A549 (cell line): ENCODE data around the gene TCF7L1. TPM values are rescaled to one million over a fixed set of nuclear protein-coding genes. Genes with fewer than 3 reads are reported as not detected.

Experiments
- ATAC-seq, 2 experiments: fragments of 200-7000 bp in 1 of 2; fragments of >200 bp in 1 of 2; cut with Nextera tagmentation in 1 of 2; cut with Tn5 transposase in 1 of 2; 3 replicates each; pipeline versions ENCODE4 v1.8.0 to v1.9.1; 2018 to 2020; ENCODE audit warnings: mild to moderate bottlenecking in 1 of 2, moderate library complexity in 1 of 2
- CTCF ChIA-PET: fragments of 300-600 bp; sonication (Branson Sonifier 250); formaldehyde crosslinking; extraction: SDS; loops from one replicate; lab custom pipeline; 2021; ENCODE audit warnings: antibody characterized with exemption, inconsistent platforms; lab: Yijun Ruan, JAX
- POLR2A ChIA-PET: fragments of 350-600 bp; formaldehyde crosslinking; extraction: SDS; loops from one replicate; lab custom pipeline; 2021; ENCODE audit warnings: antibody characterized with exemption, inconsistent platforms; lab: Yijun Ruan, JAX
- DNase-seq, 2 experiments: peaks; one replicate each; pipeline versions ENCODE4 v3.0.0 to v3.0.0-alpha.2; 2011 to 2016; ENCODE audit warnings: low read depth in 1 of 2, low spot score in 1 of 2
- FAIRE-seq: peaks from 2 replicates; lab custom pipeline; 2011; peaks lifted over from hg19 to GRCh38; lab: Jason Lieb, UNC
- H3K27ac ChIP-seq, 2 experiments: fragments of >200 bp; sonication (Bioruptor Twin); formaldehyde crosslinking; 3 replicates each; pipeline ENCODE4 v1.5.1; 2016 to 2017
- H3K4me1 ChIP-seq: fragments of >200 bp; sonication (Bioruptor Twin); formaldehyde crosslinking; 3 replicates; pipeline ENCODE4 v1.6.1; 2016
- H3K4me2 ChIP-seq: fragments of >200 bp; sonication (Bioruptor Twin); formaldehyde crosslinking; 3 replicates; pipeline ENCODE4 v1.6.1; 2016
- H3K4me3 ChIP-seq: fragments of >200 bp; sonication (Bioruptor Twin); formaldehyde crosslinking; 3 replicates; pipeline ENCODE4 v1.5.1; 2016
- H3K9me3 ChIP-seq: fragments of >200 bp; sonication (Bioruptor Twin); formaldehyde crosslinking; 3 replicates; pipeline ENCODE4 v1.6.1; 2016
- CHD2 ChIP-seq: fragments of 150-350 bp; IDR thresholded peaks from 2 replicates; pipeline ENCODE4 v1.6.1; 2014; ENCODE audit warnings: low read length; ENCODE audit not compliant: partially characterized antibody
- CHD4 ChIP-seq: fragments of 200-600 bp; sonication (generic); IDR thresholded peaks from 2 replicates; pipeline ENCODE4 v1.6.1; 2016; ENCODE audit warnings: antibody characterized with exemption, mild to moderate bottlenecking, borderline replicate concordance
- FOSB ChIP-seq: fragments of 250-450 bp; sonication (Bioruptor Pico); IDR thresholded peaks from 2 replicates; pipeline ENCODE4 v1.5.0; 2020; ENCODE audit warnings: mild to moderate bottlenecking, moderate library complexity
- HOXA7 ChIP-seq: fragments of 250-450 bp; sonication (Bioruptor Pico); IDR thresholded peaks from 2 replicates; pipeline ENCODE4 v1.5.0; 2020; ENCODE audit warnings: mild to moderate bottlenecking, moderate library complexity
- MYC ChIP-seq: IDR thresholded peaks from 2 replicates; pipeline ENCODE4 v1.6.1; 2012; ENCODE audit warnings: mild to moderate bottlenecking, inconsistent platforms, low read length, improper control_type of control experiment, borderline replicate concordance
- NFE2L2 ChIP-seq: fragments of 150-350 bp; conservative IDR thresholded peaks from 2 replicates; pipeline ENCODE4 v1.6.1; 2014; ENCODE audit warnings: low read length
- NPAS2 ChIP-seq: fragments of 250-450 bp; sonication (Bioruptor Pico); IDR thresholded peaks from 2 replicates; pipeline ENCODE4 v1.8.0; 2022; ENCODE audit warnings: mild to moderate bottlenecking, moderate library complexity, borderline replicate concordance
- POLR2AphosphoS2 ChIP-seq: conservative IDR thresholded peaks from 2 replicates; pipeline ENCODE4 v1.6.1; 2012; ENCODE audit warnings: low read length, improper control_type of control experiment, inconsistent platforms
- RAD21 ChIP-seq, 2 experiments: fragments of >200 bp in 1 of 2; sonication (Bioruptor Twin) in 1 of 2; formaldehyde crosslinking in 1 of 2; IDR thresholded peaks in 1 of 2; conservative IDR thresholded peaks in 1 of 2; 2 replicates in 1 of 2; 3 replicates in 1 of 2; pipeline ENCODE4 v1.6.1; 2012 to 2018; ENCODE audit warnings: inconsistent platforms in 1 of 2
- RFX5 ChIP-seq: fragments of 450-650 bp; IDR thresholded peaks from 2 replicates; pipeline ENCODE4 v1.7.1; 2014; ENCODE audit warnings: antibody characterized with exemption, mild to moderate bottlenecking, moderate library complexity
- SMC3 ChIP-seq: fragments of >200 bp; sonication (Bioruptor Twin); formaldehyde crosslinking; IDR thresholded peaks from 3 replicates; pipeline ENCODE4 v1.6.1; 2018; ENCODE audit warnings: inconsistent platforms
- ZFP36 ChIP-seq: fragments of 450-650 bp; IDR thresholded peaks from 2 replicates; pipeline ENCODE4 v1.6.1; 2014; ENCODE audit warnings: borderline replicate concordance; ENCODE audit not compliant: partially characterized antibody
- ZNF302 ChIP-seq: fragments of 250-450 bp; sonication (Bioruptor Pico); IDR thresholded peaks from 2 replicates; pipeline ENCODE4 v1.9.0; 2021; ENCODE audit warnings: inconsistent platforms, mild to moderate bottlenecking, moderate library complexity
- ZSCAN20 ChIP-seq: fragments of 250-450 bp; sonication (Bioruptor Pico); IDR thresholded peaks from 2 replicates; pipeline ENCODE4 v1.8.0; 2022; ENCODE audit warnings: mild to moderate bottlenecking, moderate library complexity
- WGBS: methylation state at CpG from one replicate; pipeline ENCODE4 v1.1.6; 2017; ENCODE audit errors: missing lambda C conversion rate; 5-methylcytosine and 5-hydroxymethylcytosine counted together
- polyA plus RNA-seq, 4 experiments: library from polyadenylated mRNA; depleted of rRNA in 3 of 4; stranded (reverse); fragments of >200 nt; fragmentation: RNase III in 1 of 4; extraction: RNeasy Plus Mini Kit Qiagen cat#74134 plus additional on column Dnase treatment in 1 of 4; gene quantifications; 2 replicates in 3 of 4; 3 replicates in 1 of 4; pipeline ENCODE4 v1.2.3, GENCODE V29; 2011 to 2017
- TF ChIP-seq, protein P1 (sequence below): fragments of >200 bp; sonication (Bioruptor Twin); formaldehyde crosslinking; IDR thresholded peaks from 2 replicates; pipeline ENCODE4 v1.6.1; 2016
- TF ChIP-seq, protein P2 (sequence below): IDR thresholded peaks from 2 replicates; pipeline ENCODE4 v1.6.1; 2012
- TF ChIP-seq, protein P3 (sequence below): fragments of >200 bp; sonication (Bioruptor Twin); formaldehyde crosslinking; IDR thresholded peaks from 3 replicates; pipeline ENCODE4 v1.5.1; 2016
- TF ChIP-seq, protein P4 (sequence below): fragments of 200-600 bp; sonication (generic); IDR thresholded peaks from 2 replicates; pipeline ENCODE4 v1.6.1; 2016; ENCODE audit warnings: antibody characterized with exemption, mild to moderate bottlenecking, moderate library complexity

The TCF7L1 gene
- polyA plus RNA-seq, 2 of the 4 experiments (the other 2 are of a cell fraction), result 0.68 to 4.4 TPM

DNA sequence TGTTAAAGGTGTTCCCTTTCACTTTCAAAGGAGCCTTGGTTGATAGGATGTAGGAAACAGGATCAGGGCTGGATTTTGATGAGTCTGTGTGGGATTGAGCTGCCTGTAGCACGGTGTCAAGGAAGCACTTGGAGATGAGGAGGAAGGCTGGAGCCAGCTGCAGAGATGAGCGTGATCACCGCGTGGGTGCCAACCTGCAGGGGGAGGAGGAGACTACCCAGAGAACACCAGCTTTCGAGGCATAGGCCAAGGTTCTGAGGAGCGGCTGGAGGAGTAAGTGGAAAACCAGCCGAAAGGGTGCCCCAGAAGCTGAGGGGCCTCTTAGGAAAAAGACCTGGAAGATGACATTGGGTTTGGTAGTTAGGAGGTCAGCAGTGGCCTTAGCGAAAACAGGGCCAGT is 130.4 kb downstream of the TCF7L1 start:
- WGBS, result 86% methylated on average over 8 of the region's 8 CpGs
- POLR2A ChIA-PET, result no interaction called here
- CTCF ChIA-PET, result interaction anchor here (1.0 to 4.6 kb wide), 4 partner anchors 11 to 32 kb away, joined by 3 to 55 read pairs (median 4); no protein-coding TSS in a partner anchor

DNA sequence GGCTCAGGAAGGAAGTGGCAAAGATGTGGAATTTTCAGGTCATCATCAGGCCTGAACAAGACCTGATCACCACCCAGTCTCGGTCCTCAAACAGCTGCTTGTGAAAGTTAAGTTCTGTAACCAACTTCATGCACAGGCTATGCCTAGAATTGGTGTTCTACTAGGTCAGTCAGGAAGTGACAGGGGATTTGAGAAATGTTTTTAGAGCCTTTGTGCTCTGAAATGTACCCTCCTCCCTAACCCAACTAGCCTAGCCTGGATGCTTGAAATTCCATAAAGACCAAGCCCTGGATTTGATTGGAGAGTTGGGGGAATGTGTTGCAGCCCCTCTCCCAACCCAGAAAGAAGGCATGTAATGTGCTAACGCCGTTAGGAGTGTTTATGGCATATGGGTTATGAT is 131.3 kb downstream of the TCF7L1 start:
- DNase-seq (no peak), ATAC-seq (no peak), FAIRE-seq (no peak)
- ChIA-PET POLR2A (interaction anchor here (0.6 kb wide), 1 partner anchor 24 kb away, joined by 6 read pairs; no protein-coding TSS in a partner anchor), CTCF (interaction anchor here (1.5 to 4.6 kb wide), 2 partner anchors 10 to 21 kb away, joined by 4 to 55 read pairs; no protein-coding TSS in a partner anchor)
- TF ChIP-seq HOXA7 (CRISPR knock-in tag) (no peak), POLR2AphosphoS2 (no peak), RFX5 (no peak), ZSCAN20 (CRISPR knock-in tag) (no peak), FOSB (CRISPR knock-in tag) (no peak)
- TF ChIP-seq, protein P1, sequence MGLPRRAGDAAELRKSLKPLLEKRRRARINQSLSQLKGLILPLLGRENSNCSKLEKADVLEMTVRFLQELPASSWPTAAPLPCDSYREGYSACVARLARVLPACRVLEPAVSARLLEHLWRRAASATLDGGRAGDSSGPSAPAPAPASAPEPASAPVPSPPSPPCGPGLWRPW, result no peak
- no peaks in the 10 kb centered on the region for H3K9me3 ChIP-seq
- H3K4me3 ChIP-seq, result no peak overlapping the region
- no peak overlapping the region for H3K27ac ChIP-seq
- 56% methylated on average over 3 of the region's 3 CpGs for WGBS
- H3K4me2 ChIP-seq, result no peak overlapping the region
- H3K4me1 ChIP-seq, result no peaks in the 10 kb centered on the region

More for the DNA sequence above, 130.4 kb downstream of the TCF7L1 start:
- FAIRE-seq, result no peak
- H3K9me3 ChIP-seq, result no peaks in the 10 kb centered on the region
- no peak overlapping the region for H3K4me3 ChIP-seq
- no peak for TF ChIP-seq MYC
- H3K4me2 ChIP-seq, result no peak overlapping the region
- H3K4me1 ChIP-seq, result no peaks in the 10 kb centered on the region
- no peak for DNase-seq
- ATAC-seq, result no peak
- H3K27ac ChIP-seq, result no peak overlapping the region

DNA sequence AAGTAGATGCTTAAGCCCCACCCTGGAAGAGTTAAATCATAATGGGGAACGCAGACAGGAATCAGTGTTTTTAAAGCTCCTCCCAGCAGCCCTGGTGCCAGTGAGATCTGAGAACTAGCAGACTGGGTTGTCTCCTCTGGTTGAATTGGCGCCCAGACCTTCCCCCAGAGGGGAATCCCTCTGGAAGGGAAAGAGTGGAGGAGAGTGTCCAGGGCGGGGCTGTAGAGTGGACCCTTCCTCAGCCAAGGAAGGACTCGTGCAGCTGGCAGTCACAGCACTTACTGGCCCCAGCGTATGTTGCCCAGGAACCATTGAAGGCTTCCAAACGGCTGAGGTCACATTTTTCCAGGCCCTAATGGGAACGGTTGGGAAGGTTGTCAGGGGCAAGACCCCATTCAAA is 132.1 kb downstream of the TCF7L1 start:
- no peak for FAIRE-seq

DNA sequence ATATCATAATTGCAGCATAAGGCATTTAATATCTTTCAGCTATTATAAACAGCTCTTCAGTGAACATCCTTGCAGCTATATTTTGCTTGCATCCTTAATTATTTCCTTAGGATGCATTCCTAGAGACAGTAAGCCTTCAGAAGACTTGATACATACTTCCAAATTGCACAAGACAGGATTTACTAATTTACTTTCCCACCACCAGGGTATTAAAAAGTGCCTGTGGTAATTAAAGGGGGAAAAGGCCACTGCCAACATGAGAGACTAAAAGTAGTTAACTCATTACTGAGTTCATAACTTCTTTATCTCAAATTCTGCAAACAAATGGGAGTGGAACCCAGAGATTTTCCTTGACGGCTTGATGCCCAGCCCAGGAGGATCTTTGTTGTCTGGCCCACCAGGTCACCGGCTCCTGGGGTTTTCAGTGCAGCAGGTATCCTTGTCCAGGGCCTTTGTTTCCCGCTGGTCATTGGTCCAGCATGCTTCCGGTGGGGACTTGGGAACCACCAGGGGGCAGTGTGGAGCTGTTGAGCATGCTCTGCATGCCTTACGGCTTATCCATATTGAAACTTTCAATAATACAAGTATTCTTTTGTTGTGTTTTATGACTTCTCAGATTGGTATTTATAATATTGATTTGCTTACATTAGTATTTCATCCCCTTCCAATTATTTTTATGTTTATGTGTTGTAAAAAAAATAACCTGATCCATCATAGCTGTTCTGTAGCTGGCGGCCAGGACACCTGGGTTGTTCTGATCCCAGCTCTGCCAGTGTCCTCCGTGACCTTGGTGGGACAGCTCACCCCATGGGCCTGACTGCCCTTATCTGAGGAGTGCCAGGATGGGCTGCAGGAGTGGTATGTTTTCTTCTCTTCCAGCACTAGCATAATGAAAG is 133.2 kb downstream of the TCF7L1 start:
- CTCF ChIA-PET, result interaction anchor here (0.6 to 4.6 kb wide), 23 partner anchors 9 to 284 kb away, joined by 3 to 55 read pairs (median 6); partner anchors contain the start of gene TCF7L1
- 40% methylated on average over 7 of the region's 7 CpGs for WGBS

More for the DNA sequence above, 132.1 kb downstream of the TCF7L1 start:
- ATAC-seq, result no peak
- H3K4me2 ChIP-seq, result no peak overlapping the region
- POLR2A ChIA-PET, result no interaction called here
- H3K27ac ChIP-seq, result no peak overlapping the region
- DNase-seq, result no peak
- TF ChIP-seq ZFP36 (no peak), NPAS2 (CRISPR knock-in tag) (no peak), ZNF302 (CRISPR knock-in tag) (no peak), RFX5 (no peak), NFE2L2 (no peak), ZSCAN20 (CRISPR knock-in tag) (no peak)
- TF ChIP-seq, protein P2, sequence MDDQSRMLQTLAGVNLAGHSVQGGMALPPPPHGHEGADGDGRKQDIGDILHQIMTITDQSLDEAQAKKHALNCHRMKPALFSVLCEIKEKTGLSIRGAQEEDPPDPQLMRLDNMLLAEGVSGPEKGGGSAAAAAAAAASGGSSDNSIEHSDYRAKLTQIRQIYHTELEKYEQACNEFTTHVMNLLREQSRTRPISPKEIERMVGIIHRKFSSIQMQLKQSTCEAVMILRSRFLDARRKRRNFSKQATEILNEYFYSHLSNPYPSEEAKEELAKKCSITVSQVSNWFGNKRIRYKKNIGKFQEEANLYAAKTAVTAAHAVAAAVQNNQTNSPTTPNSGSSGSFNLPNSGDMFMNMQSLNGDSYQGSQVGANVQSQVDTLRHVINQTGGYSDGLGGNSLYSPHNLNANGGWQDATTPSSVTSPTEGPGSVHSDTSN, result no peak
- no peak overlapping the region for H3K4me3 ChIP-seq
- 81% methylated on average over 7 of the region's 7 CpGs for WGBS
- no peaks in the 10 kb centered on the region for H3K9me3 ChIP-seq
- CTCF ChIA-PET, result interaction anchor here (0.6 to 4.6 kb wide), 11 partner anchors 9 to 199 kb away, joined by 4 to 55 read pairs (median 16); partner anchors contain the start of gene TCF7L1
- no peaks in the 10 kb centered on the region for H3K4me1 ChIP-seq

More for the DNA sequence above, 133.2 kb downstream of the TCF7L1 start:
- Histone ChIP-seq H3K4me3 (no peak overlapping the region), H3K4me2 (no peak overlapping the region), H3K9me3 (no peaks in the 10 kb centered on the region), H3K27ac (no peak overlapping the region), H3K4me1 (no peaks in the 10 kb centered on the region)
- DNase-seq, result peak; percentile 67 to 74
- TF ChIP-seq, protein P3, sequence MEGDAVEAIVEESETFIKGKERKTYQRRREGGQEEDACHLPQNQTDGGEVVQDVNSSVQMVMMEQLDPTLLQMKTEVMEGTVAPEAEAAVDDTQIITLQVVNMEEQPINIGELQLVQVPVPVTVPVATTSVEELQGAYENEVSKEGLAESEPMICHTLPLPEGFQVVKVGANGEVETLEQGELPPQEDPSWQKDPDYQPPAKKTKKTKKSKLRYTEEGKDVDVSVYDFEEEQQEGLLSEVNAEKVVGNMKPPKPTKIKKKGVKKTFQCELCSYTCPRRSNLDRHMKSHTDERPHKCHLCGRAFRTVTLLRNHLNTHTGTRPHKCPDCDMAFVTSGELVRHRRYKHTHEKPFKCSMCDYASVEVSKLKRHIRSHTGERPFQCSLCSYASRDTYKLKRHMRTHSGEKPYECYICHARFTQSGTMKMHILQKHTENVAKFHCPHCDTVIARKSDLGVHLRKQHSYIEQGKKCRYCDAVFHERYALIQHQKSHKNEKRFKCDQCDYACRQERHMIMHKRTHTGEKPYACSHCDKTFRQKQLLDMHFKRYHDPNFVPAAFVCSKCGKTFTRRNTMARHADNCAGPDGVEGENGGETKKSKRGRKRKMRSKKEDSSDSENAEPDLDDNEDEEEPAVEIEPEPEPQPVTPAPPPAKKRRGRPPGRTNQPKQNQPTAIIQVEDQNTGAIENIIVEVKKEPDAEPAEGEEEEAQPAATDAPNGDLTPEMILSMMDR, result peak; percentile 92
- no peak for TF ChIP-seq CHD4
- peak; percentile 77 for TF ChIP-seq SMC3
- TF ChIP-seq, protein P4, sequence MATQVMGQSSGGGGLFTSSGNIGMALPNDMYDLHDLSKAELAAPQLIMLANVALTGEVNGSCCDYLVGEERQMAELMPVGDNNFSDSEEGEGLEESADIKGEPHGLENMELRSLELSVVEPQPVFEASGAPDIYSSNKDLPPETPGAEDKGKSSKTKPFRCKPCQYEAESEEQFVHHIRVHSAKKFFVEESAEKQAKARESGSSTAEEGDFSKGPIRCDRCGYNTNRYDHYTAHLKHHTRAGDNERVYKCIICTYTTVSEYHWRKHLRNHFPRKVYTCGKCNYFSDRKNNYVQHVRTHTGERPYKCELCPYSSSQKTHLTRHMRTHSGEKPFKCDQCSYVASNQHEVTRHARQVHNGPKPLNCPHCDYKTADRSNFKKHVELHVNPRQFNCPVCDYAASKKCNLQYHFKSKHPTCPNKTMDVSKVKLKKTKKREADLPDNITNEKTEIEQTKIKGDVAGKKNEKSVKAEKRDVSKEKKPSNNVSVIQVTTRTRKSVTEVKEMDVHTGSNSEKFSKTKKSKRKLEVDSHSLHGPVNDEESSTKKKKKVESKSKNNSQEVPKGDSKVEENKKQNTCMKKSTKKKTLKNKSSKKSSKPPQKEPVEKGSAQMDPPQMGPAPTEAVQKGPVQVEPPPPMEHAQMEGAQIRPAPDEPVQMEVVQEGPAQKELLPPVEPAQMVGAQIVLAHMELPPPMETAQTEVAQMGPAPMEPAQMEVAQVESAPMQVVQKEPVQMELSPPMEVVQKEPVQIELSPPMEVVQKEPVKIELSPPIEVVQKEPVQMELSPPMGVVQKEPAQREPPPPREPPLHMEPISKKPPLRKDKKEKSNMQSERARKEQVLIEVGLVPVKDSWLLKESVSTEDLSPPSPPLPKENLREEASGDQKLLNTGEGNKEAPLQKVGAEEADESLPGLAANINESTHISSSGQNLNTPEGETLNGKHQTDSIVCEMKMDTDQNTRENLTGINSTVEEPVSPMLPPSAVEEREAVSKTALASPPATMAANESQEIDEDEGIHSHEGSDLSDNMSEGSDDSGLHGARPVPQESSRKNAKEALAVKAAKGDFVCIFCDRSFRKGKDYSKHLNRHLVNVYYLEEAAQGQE, result no peak
- no peak for TF ChIP-seq CHD2
- TF ChIP-seq RAD21 (conservative IDR thresholded peaks at IDR 0.05 in 1 of 2, IDR thresholded peaks at IDR 0.05 in 1 of 2), result peak; percentile 55 to 68
- ATAC-seq, result peak in 1 of 2 experiments; percentile 93; a peak in 3 of 6 replicates
- no peak for FAIRE-seq
- POLR2A ChIA-PET, result no interaction called here
